Activated B cell treated with CpG ODN at 0.5 μM for 24 hours (primary cell): Measurements from ENCODE around the gene LCN12. TPM values are rescaled to one million over a fixed set of nuclear protein-coding genes. Genes with fewer than 3 reads are reported as not detected.

Source experiments
- ATAC-seq: fragments of 200-7000 bp; cut with Tn5 transposase; one replicate; pipeline ENCODE4 v1.10.0; 2021; ENCODE audit warnings: low read depth, mild to moderate bottlenecking, moderate library complexity
- CTCF ChIA-PET: fragments of 350-600 bp; sonication (Branson Sonifier 250); formaldehyde crosslinking; loops from one replicate; lab custom pipeline; 2021; ENCODE audit warnings: antibody characterized with exemption; lab: Charles Lee
- POLR2A ChIA-PET: fragments of 350-600 bp; sonication (Branson Sonifier 250); formaldehyde crosslinking; loops from one replicate; lab custom pipeline; 2021; ENCODE audit warnings: antibody characterized with exemption; lab: Charles Lee
- DNase-seq: peaks from one replicate; pipeline ENCODE4 v3.0.0; 2022
- H3K27ac Mint-ChIP-seq: one replicate; pipeline ENCODE4 v1.8.0; 2020; ENCODE audit warnings: mixed read lengths
- H3K27me3 Mint-ChIP-seq: one replicate; pipeline ENCODE4 v1.8.0; 2021; ENCODE audit warnings: mixed read lengths
- H3K36me3 Mint-ChIP-seq: one replicate; pipeline ENCODE4 v1.8.0; 2021; ENCODE audit warnings: low read depth, mixed read lengths
- H3K4me1 Mint-ChIP-seq: one replicate; pipeline ENCODE4 v1.8.0; 2021; ENCODE audit warnings: mixed read lengths
- H3K4me3 Mint-ChIP-seq: one replicate; pipeline ENCODE4 v1.8.0; 2020; ENCODE audit warnings: mild to moderate bottlenecking, mixed read lengths
- H3K9me3 Mint-ChIP-seq: one replicate; pipeline ENCODE4 v1.8.0; 2020; ENCODE audit warnings: mixed read lengths
- intact Hi-C: fragments of 100-400 bp; cut with micrococcal nuclease; formaldehyde crosslinking; loops from one replicate; pipeline ENCODE4 v1.15.1; 2024
- total RNA-seq: library from RNA; stranded (reverse); gene quantifications from 2 replicates; pipeline ENCODE4 v1.2.3, GENCODE V29; 2022
- TF ChIP-seq, protein P1 (sequence below): fragments of 200-600 bp; IDR thresholded peaks from one replicate; pipeline ENCODE4 v1.8.0; 2022; ENCODE audit warnings: antibody characterized with exemption, mild to moderate bottlenecking

The LCN12 gene
- total RNA-seq, 1 donor from 2014 or later: 2.4 TPM

DNA sequence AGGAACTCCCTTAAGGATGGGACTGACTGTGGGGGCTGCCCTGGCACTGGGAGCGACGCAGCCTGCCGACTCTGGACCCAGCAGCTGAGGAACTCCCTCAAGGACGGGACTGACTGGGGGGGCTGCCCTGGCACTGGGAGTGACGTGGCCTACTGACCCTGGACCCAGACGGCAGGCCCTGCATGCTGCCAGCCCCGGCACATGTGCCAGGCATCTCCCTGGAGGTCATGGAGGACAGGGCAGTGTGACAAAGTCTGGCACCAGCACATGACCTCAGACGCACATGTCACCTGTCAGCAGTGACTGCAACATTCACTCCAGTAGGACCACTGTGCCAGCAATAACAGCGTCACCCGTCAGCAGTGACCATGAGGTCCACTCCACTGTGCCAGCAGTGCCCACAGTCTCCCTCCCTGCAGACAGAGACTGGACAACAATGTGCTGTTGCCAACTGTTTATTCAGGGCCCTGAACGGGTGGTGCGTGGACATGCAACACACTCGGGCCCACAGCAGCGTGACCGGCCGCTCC, 12.0 kb upstream of the LCN12 start:
- DNase-seq: no peak
- intact Hi-C loops: loop anchor here (10.0 kb wide), 1 partner anchor 285 kb away; the partner anchor contains the start of genes CYSRT1, RNF208 and RNF224
- peaks cover 9% of the 10 kb centered on the region for H3K4me1 Mint-ChIP-seq
- ChIA-PET POLR2A (interaction anchor here (0.7 kb wide), 1 partner anchor 150 kb away, joined by 3 read pairs; no protein-coding TSS in a partner anchor), CTCF (no interaction called here)
- no peak for ATAC-seq
- H3K9me3 Mint-ChIP-seq: no peaks in the 10 kb centered on the region
- no peak overlapping the region for H3K4me3 Mint-ChIP-seq
- no peak overlapping the region for H3K27ac Mint-ChIP-seq
- no peaks in the 10 kb centered on the region for H3K27me3 Mint-ChIP-seq
- peaks cover 48% of the 10 kb centered on the region for H3K36me3 Mint-ChIP-seq
- TF ChIP-seq, protein P1, sequence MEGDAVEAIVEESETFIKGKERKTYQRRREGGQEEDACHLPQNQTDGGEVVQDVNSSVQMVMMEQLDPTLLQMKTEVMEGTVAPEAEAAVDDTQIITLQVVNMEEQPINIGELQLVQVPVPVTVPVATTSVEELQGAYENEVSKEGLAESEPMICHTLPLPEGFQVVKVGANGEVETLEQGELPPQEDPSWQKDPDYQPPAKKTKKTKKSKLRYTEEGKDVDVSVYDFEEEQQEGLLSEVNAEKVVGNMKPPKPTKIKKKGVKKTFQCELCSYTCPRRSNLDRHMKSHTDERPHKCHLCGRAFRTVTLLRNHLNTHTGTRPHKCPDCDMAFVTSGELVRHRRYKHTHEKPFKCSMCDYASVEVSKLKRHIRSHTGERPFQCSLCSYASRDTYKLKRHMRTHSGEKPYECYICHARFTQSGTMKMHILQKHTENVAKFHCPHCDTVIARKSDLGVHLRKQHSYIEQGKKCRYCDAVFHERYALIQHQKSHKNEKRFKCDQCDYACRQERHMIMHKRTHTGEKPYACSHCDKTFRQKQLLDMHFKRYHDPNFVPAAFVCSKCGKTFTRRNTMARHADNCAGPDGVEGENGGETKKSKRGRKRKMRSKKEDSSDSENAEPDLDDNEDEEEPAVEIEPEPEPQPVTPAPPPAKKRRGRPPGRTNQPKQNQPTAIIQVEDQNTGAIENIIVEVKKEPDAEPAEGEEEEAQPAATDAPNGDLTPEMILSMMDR: no peak

DNA sequence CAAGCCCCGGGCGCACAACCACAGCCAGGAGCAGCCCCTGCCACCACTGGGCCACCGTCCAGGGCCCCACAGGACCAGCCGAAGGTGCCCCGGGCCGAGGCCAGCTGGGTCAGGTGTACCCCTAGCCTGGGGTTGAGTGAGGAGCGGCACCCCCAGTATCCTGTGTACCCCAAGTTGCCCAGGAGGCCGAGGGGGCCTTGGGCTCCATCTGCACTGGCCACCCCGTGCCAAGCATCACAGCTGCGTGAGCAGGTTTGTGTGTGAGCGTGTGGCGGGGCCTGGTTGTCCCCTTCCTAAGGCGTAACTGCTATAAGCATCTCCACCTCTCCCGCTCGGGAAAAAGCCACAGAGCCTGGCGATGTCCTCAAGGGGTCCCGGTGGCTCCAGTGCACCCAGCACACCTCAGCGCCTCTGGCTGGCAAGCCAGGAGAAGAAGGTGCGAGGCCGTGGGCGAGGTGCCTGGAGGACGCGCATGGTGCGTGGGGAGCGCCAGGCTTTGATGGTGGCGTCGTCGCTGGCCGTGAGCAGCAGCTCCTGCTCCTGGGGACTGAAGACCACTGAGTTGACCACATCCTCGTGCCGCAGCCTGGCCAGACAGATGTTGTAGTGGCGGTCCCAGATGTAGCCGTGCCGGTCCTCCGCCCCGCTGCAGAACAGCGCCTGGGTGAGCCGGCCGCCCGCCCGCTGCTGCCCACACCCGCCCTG, 11.4 kb upstream of the LCN12 start:
- no peaks in the 10 kb centered on the region for H3K9me3 Mint-ChIP-seq
- H3K4me3 Mint-ChIP-seq: no peak overlapping the region
- H3K27ac Mint-ChIP-seq: no peak overlapping the region
- DNase-seq (no peak), ATAC-seq (no peak)
- POLR2A ChIA-PET: interaction anchor here (0.6 kb wide), 1 partner anchor 16 kb away, joined by 3 read pairs; no protein-coding TSS in a partner anchor
- no peaks in the 10 kb centered on the region for H3K27me3 Mint-ChIP-seq
- peaks cover 48% of the 10 kb centered on the region for H3K36me3 Mint-ChIP-seq
- TF ChIP-seq, protein P1: no peak
- intact Hi-C loops: loop anchor here (10.0 kb wide), 1 partner anchor 284 kb away; the partner anchor contains the start of genes CYSRT1, RNF208 and RNF224
- CTCF ChIA-PET: no interaction called here
- peaks cover 9% of the 10 kb centered on the region for H3K4me1 Mint-ChIP-seq

DNA sequence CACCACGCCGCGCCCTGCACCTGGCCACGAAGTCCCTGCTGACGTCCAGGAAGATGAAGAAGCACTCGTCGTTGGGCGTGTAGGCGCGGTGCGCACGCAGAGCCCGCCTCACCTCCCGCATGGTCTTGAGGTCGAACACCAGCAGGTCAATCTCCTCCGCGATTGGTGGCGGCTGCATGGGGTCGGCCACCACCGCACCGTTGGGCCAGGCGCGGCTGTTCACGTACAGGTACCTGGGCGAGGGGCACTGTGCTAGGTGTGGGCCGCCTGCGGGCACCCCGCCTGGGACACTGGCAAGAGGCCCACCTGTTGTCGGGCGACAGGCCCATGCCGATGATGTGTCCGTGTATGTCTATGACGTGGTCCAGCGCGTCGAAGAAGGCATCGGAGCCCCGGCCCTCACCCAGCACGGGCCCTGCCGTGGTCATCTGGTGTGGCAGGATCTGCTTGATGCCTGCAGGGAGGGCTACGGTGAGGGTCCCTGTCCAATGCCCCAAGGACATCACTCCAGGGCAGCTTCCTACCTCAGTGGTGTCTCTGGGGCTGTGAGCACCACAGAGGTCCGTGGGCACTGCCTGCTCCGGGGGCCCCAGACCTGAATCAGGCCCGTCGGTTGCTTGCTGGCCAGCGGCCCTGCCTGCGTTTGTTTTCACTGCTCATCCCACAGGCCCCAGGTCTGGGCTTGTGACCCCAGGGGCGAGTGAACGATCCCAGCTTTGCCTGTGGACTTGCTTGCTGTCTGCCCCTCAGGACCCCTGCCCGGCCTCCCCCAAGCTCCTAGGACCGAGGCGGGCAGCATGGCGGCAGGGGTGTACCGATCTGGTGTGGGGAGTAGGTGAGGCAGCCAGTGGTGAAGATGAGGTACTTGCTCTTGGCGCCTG, 10.6 kb upstream of the LCN12 start:
- POLR2A ChIA-PET: no interaction called here
- TF ChIP-seq, protein P1: no peak
- intact Hi-C loops: loop anchor here (10.0 kb wide), 1 partner anchor 283 kb away; the partner anchor contains the start of genes CYSRT1, RNF208 and RNF224

DNA sequence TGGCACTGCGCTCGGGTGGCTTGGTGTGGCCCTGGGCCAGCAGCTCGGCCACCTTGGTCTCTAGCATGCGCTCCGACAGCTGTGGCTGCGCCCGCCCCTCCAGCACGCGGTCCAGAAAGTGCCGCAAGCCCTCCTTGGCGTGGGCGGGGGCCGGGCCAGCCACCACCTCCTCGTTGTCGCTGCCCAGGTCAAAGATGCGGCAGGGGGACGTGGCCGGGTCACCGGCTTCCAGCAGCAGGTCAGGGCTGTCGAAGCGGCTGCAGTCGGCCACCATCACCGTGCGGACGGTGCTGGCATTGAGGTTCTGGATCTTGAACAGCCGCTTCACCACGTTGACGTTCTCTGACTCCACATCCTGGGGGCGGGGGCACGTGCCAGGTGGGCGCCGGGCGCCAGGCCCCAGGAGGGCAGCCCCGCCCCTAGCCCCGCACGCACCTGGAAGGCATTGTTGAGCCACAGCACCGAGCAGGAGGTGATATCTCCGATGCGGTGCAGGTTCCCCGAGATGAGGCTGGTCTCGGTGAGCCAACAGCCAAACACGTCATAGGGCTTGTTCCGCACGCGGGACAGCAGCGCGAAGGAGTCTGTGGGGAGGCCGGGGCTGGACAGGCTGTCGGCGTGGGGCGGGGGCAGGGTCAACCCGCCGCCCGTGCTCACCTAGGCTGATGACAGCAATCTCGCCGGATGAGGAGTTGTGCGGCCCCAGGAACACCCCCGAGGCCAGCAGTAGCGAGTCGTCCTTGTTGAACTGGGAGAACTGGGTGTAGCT, 9.8 kb upstream of the LCN12 start:
- H3K9me3 Mint-ChIP-seq: no peaks in the 10 kb centered on the region

More for the DNA sequence above, 10.6 kb upstream of the LCN12 start:
- no peak for ATAC-seq
- no peaks in the 10 kb centered on the region for H3K27me3 Mint-ChIP-seq
- peaks cover 9% of the 10 kb centered on the region for H3K4me1 Mint-ChIP-seq
- H3K4me3 Mint-ChIP-seq: no peak overlapping the region
- DNase-seq: no peak
- no peaks in the 10 kb centered on the region for H3K9me3 Mint-ChIP-seq
- H3K36me3 Mint-ChIP-seq: peaks cover 48% of the 10 kb centered on the region
- CTCF ChIA-PET: no interaction called here
- no peak overlapping the region for H3K27ac Mint-ChIP-seq

More for the DNA sequence above, 9.8 kb upstream of the LCN12 start:
- DNase-seq (no peak), ATAC-seq (no peak)
- no peak overlapping the region for H3K27ac Mint-ChIP-seq
- peaks cover 9% of the 10 kb centered on the region for H3K4me1 Mint-ChIP-seq
- CTCF ChIA-PET: no interaction called here
- peaks cover 43% of the 10 kb centered on the region for H3K36me3 Mint-ChIP-seq
- no peaks in the 10 kb centered on the region for H3K27me3 Mint-ChIP-seq
- H3K4me3 Mint-ChIP-seq: peak overlapping the region; percentile 57
- intact Hi-C loops: loop anchor here (10.0 kb wide), 1 partner anchor 283 kb away; the partner anchor contains the start of genes CYSRT1, RNF208 and RNF224
- POLR2A ChIA-PET: no interaction called here
- TF ChIP-seq, protein P1: no peak
